ENCODE results near the gene ANKS6. TPM values are rescaled to one million over a fixed set of nuclear protein-coding genes. Genes with fewer than 3 reads are reported as not detected.

ANKS6 gene
- total and polyA plus RNA-seq, 2 of the 4 experiments (the other 2 are of a cell fraction), result 9.0 to 23.6 TPM

GRCh38 chr9:98775831-98776441 is 20.4 kb downstream of the ANKS6 start:
- dilution Hi-C loops (cut with HindIII; ENCODE audit: low sequenced_read_pairs, unreplicated experiment), result no loop called here
- no peak overlapping the region for H3K23ac ChIP-seq (ENCODE audit: low read depth, low read length)
- no peak overlapping the region; a peak in 1 of 4 replicates for H4K8ac ChIP-seq (ENCODE audit: low read depth in 2 of 2, low read length in 2 of 2)
- H3K4ac ChIP-seq (ENCODE audit: low read depth, low read length), result peak overlapping the region; percentile 47; the same call in 1 of the 2 replicates
- 0 out of 2 replicates have a peak, but pooled peaks cover 3% of the 10 kb centered on the region for H3K9me1 ChIP-seq (ENCODE audit: insufficient read depth, low read length)
- peaks cover 0 to 8% of the 10 kb centered on the region in 2 experiments; a peak in 2 of 4 replicates for H3K79me1 ChIP-seq (ENCODE audit: low read depth in 1 of 2, low read length in 2 of 2)
- H2AK9ac ChIP-seq (replicated peaks; ENCODE audit: low read depth, low read length, poor library complexity), result no peak overlapping the region
- POLR2A ChIA-PET (ENCODE audit: unreplicated experiment), result no interaction called here
- CTCF ChIA-PET, result interaction anchor here (0.6 to 2.9 kb wide), 17 partner anchors 8 to 740 kb away, joined by 3 to 20 read pairs (median 3); no protein-coding TSS in a partner anchor
- H4K5ac ChIP-seq (ENCODE audit: low read depth, low read length), result no peak overlapping the region
- 0 out of 2 replicates have a peak, but pooled peaks cover 1% of the 10 kb centered on the region for H3K4me1 ChIP-seq (ENCODE audit: control insufficient read depth, insufficient read depth, low read length)
- intact Hi-C loops (cut with micrococcal nuclease), result loop anchor here (1.0 to 5.0 kb wide), 4 partner anchors 69 to 571 kb away; no protein-coding TSS in a partner anchor
- no peaks in the 10 kb centered on the region for H4K20me1 ChIP-seq (ENCODE audit: insufficient read depth, low read length)
- peak; percentile 86 for TF ChIP-seq CTCF (conservative IDR thresholded peaks at IDR 0.05; ENCODE audit: low read depth, low read length)
- TF ChIP-seq RAD21 (IDR thresholded peaks at IDR 0.05; ENCODE audit: low read length), result peak; percentile 90
- peak; percentile 84 for TF ChIP-seq SMC3 (IDR thresholded peaks at IDR 0.05; ENCODE audit: low read depth, low read length)
- TF ChIP-seq MAZ (IDR thresholded peaks at IDR 0.05; ENCODE audit: borderline replicate concordance, low read depth, low read length), result peak; percentile 32; the same call in 1 of the 2 replicates
- TF ChIP-seq CEBPB (IDR thresholded peaks at IDR 0.05; ENCODE audit: low read depth, low read length), result no peak
- peak overlapping the region; percentile 35 for H2AFZ ChIP-seq (replicated peaks; ENCODE audit: low read length, poor library complexity)
- H3K18ac ChIP-seq (ENCODE audit: low read depth, low read length), result no peak overlapping the region
- no peak overlapping the region for H3K4me2 ChIP-seq (ENCODE audit: low read depth, low read length)
- H3K36me3 ChIP-seq (ENCODE audit: control insufficient read depth, insufficient read depth, low read length), result peaks cover 34% of the 10 kb centered on the region
- peak overlapping the region; percentile 50; the same call in 1 of the 2 replicates for H2BK120ac ChIP-seq (ENCODE audit: low read depth, low read length)
- no peak overlapping the region for H3K56ac ChIP-seq (ENCODE audit: extremely low read depth, insufficient read depth, low read length)
- H2BK15ac ChIP-seq (ENCODE audit: low read depth, low read length), result no peak overlapping the region
- no peaks in the 10 kb centered on the region for H3K9me3 ChIP-seq (ENCODE audit: control insufficient read depth, insufficient read depth, low read length)
- no peak overlapping the region for H4K91ac ChIP-seq (ENCODE audit: insufficient read depth, low read depth, low read length)
- no peaks in the 10 kb centered on the region for H3K27me3 ChIP-seq (ENCODE audit: control insufficient read depth, insufficient read depth, low read length)
- H3K4me3 ChIP-seq (ENCODE audit: insufficient read depth, low read depth, low read length), result no peak overlapping the region
- no peak overlapping the region for H2BK5ac ChIP-seq (ENCODE audit: low read depth, low read length, poor library complexity, severe bottlenecking)
- no peak overlapping the region for H2BK20ac ChIP-seq (ENCODE audit: low read depth, low read length)
- in situ Hi-C loops (cut with MboI; ENCODE audit: low sequenced_read_pairs), result no loop called here
- BruUV-seq (replicated peaks), result no TSS peak
- ATAC-seq (ENCODE audit: low read depth) (peak; percentile 79), DNase-seq (peak; percentile 79)
- H3K14ac ChIP-seq (replicated peaks; ENCODE audit: low read depth, low read length), result no peak overlapping the region
- WGBS, 2 experiments (ENCODE audit: extremely low coverage in 2 of 2, insufficient read length in 1 of 2), result 100% methylated on average over 1 of the region's 8 CpGs; no CpG with 5 or more reads in 1 of the 2 experiments
- no peak overlapping the region for H3K9ac ChIP-seq (ENCODE audit: low read depth, low read length)
- no peak overlapping the region for H3K27ac ChIP-seq (ENCODE audit: insufficient read depth, low read length)
- no peak overlapping the region for H2AK5ac ChIP-seq (ENCODE audit: low read depth, low read length)

Measured in IMR-90 (cell line).